H9 (cell line): ENCODE results near the gene SFMBT1. TPM values are rescaled to one million over a fixed set of nuclear protein-coding genes. Genes with fewer than 3 reads are reported as not detected.

Experiments
- DNase-seq: peaks from one replicate; pipeline ENCODE4 v3.0.0-alpha.2; 2017
- H2AFZ ChIP-seq: one replicate; pipeline ENCODE4 v1.6.1; 2013; ENCODE audit warnings: mild to moderate bottlenecking, low read length, control low read depth, moderate library complexity
- H2AK5ac ChIP-seq: 2 replicates; pipeline ENCODE4 v1.6.1; 2013; ENCODE audit warnings: low read length, control low read depth, mixed read lengths; ENCODE audit not compliant: insufficient read length
- H2BK120ac ChIP-seq: one replicate; pipeline ENCODE4 v1.6.1; 2013; ENCODE audit warnings: low read depth, mild to moderate bottlenecking, low read length, control low read depth, inconsistent platforms; ENCODE audit not compliant: poor library complexity, severe bottlenecking
- H2BK12ac ChIP-seq: 2 replicates; pipeline ENCODE4 v1.6.1; 2013; ENCODE audit warnings: low read length, control low read depth, mixed read lengths, low read depth; ENCODE audit not compliant: insufficient read length
- H2BK15ac ChIP-seq: 2 replicates; pipeline ENCODE4 v1.6.1; 2013; ENCODE audit warnings: low read depth, low read length, control low read depth
- H2BK20ac ChIP-seq: one replicate; pipeline ENCODE4 v1.6.1; 2013; ENCODE audit warnings: low read depth, mild to moderate bottlenecking, low read length, control low read depth, inconsistent platforms; ENCODE audit not compliant: poor library complexity, severe bottlenecking
- H2BK5ac ChIP-seq: 2 replicates; pipeline ENCODE4 v1.6.1; 2013; ENCODE audit warnings: low read length, control low read depth, mixed read lengths; ENCODE audit not compliant: insufficient read length
- H3K14ac ChIP-seq: 2 replicates; pipeline ENCODE4 v1.6.1; 2013; ENCODE audit warnings: low read length, control low read depth; ENCODE audit not compliant: insufficient read depth
- H3K18ac ChIP-seq: 2 replicates; pipeline ENCODE4 v1.6.1; 2013; ENCODE audit warnings: low read depth, mild to moderate bottlenecking, mixed read lengths, low read length, control low read depth; ENCODE audit not compliant: insufficient read length
- H3K23ac ChIP-seq: 2 replicates; pipeline ENCODE4 v1.6.1; 2013; ENCODE audit warnings: low read length, control low read depth, mixed read lengths, low read depth; ENCODE audit not compliant: insufficient read length
- H3K23me2 ChIP-seq: 2 replicates; pipeline ENCODE4 v1.6.1; 2013; ENCODE audit warnings: low read depth, mild to moderate bottlenecking, mixed read lengths, low read length, control low read depth; ENCODE audit not compliant: insufficient read length, poor library complexity, severe bottlenecking
- H3K27ac ChIP-seq: 2 replicates; pipeline ENCODE4 v1.5.1; 2013; ENCODE audit warnings: low read length, control low read depth, mixed read lengths, low read depth; ENCODE audit not compliant: insufficient read length
- H3K27me3 ChIP-seq: 2 replicates; pipeline ENCODE4 v1.6.1; 2013; ENCODE audit warnings: low read length, control low read depth, inconsistent platforms; ENCODE audit not compliant: insufficient read depth
- H3K4ac ChIP-seq: 2 replicates; pipeline ENCODE4 v1.6.1; 2013; ENCODE audit warnings: low read depth, mild to moderate bottlenecking, control low read depth, inconsistent platforms, low read length, moderate library complexity
- H3K4me1 ChIP-seq: 2 replicates; pipeline ENCODE4 v1.6.1; 2013; ENCODE audit warnings: low read length, control low read depth, inconsistent platforms; ENCODE audit not compliant: insufficient read depth
- H3K4me2 ChIP-seq: 2 replicates; pipeline ENCODE4 v1.6.1; 2013; ENCODE audit warnings: low read length, control low read depth, mixed read lengths; ENCODE audit not compliant: insufficient read length, insufficient read depth
- H3K56ac ChIP-seq: 2 replicates; pipeline ENCODE4 v1.6.1; 2013; ENCODE audit warnings: low read depth, mild to moderate bottlenecking, mixed read lengths, low read length, control low read depth; ENCODE audit not compliant: insufficient read length
- H3K79me1 ChIP-seq: 2 replicates; pipeline ENCODE4 v1.6.1; 2013; ENCODE audit warnings: low read depth, mild to moderate bottlenecking, moderate library complexity, low read length, control low read depth, inconsistent platforms; ENCODE audit not compliant: insufficient read depth, poor library complexity, severe bottlenecking
- H3K79me2 ChIP-seq: 2 replicates; pipeline ENCODE4 v1.6.1; 2013; ENCODE audit warnings: low read length, control low read depth, inconsistent platforms; ENCODE audit not compliant: insufficient read depth
- H3K9ac ChIP-seq: 2 replicates; pipeline ENCODE4 v1.6.1; 2013; ENCODE audit warnings: low read length, control low read depth, mixed read lengths; ENCODE audit not compliant: insufficient read length; ENCODE audit errors: extremely low read depth
- H3K9me3 ChIP-seq: one replicate; pipeline ENCODE4 v1.6.1; 2013; ENCODE audit warnings: low read depth, low read length, inconsistent platforms; ENCODE audit not compliant: control insufficient read depth
- H3T11ph ChIP-seq: one replicate; pipeline ENCODE4 v1.6.1; 2013; ENCODE audit warnings: mild to moderate bottlenecking, low read length, control low read depth, inconsistent platforms
- H4K20me1 ChIP-seq: one replicate; pipeline ENCODE4 v1.6.1; 2013; ENCODE audit not compliant: control insufficient read depth, insufficient read length, insufficient read depth
- H4K5ac ChIP-seq: 2 replicates; pipeline ENCODE4 v1.6.1; 2013; ENCODE audit warnings: low read depth, mild to moderate bottlenecking, mixed read lengths, low read length, control low read depth; ENCODE audit not compliant: insufficient read length
- H4K8ac ChIP-seq: replicated peaks from 2 replicates; pipeline ENCODE4 v1.6.1; 2013; ENCODE audit warnings: low read length, control low read depth, mixed read lengths, low read depth; ENCODE audit not compliant: insufficient read length
- H4K91ac ChIP-seq: 2 replicates; pipeline ENCODE4 v1.6.1; 2013; ENCODE audit warnings: low read depth, mild to moderate bottlenecking, moderate library complexity, mixed read lengths, low read length, control low read depth; ENCODE audit not compliant: insufficient read length
- H3K27ac Mint-ChIP-seq, 3 experiments: 2 replicates in 2 of 3; 3 replicates in 1 of 3; pipeline ENCODE4 v1.8.0; 2020 to 2021; ENCODE audit warnings: mixed read lengths in 3 of 3, mild to moderate bottlenecking in 1 of 3, moderate library complexity in 1 of 3
- H3K27me3 Mint-ChIP-seq: 2 replicates; pipeline ENCODE4 v1.8.0; 2021; ENCODE audit warnings: low read depth, mild to moderate bottlenecking, moderate library complexity, mixed read lengths
- H3K36me3 Mint-ChIP-seq, 3 experiments: 2 replicates in 2 of 3; 3 replicates in 1 of 3; pipeline ENCODE4 v1.8.0; 2020 to 2021; ENCODE audit warnings: low read depth in 3 of 3, mixed read lengths in 3 of 3; ENCODE audit not compliant: insufficient read depth in 1 of 3
- H3K4me1 Mint-ChIP-seq, 2 experiments: 2 replicates each; pipeline ENCODE4 v1.8.0; 2020; ENCODE audit warnings: mixed read lengths in 2 of 2
- H3K4me3 Mint-ChIP-seq, 2 experiments: 2 replicates in 1 of 2; 3 replicates in 1 of 2; pipeline ENCODE4 v1.8.0; 2020 to 2021; ENCODE audit warnings: mild to moderate bottlenecking in 2 of 2, mixed read lengths in 2 of 2, moderate library complexity in 1 of 2
- H3K9me3 Mint-ChIP-seq, 2 experiments: 2 replicates in 1 of 2; 3 replicates in 1 of 2; pipeline ENCODE4 v1.8.0; 2020; ENCODE audit warnings: mild to moderate bottlenecking in 2 of 2, mixed read lengths in 2 of 2, moderate library complexity in 1 of 2
- CTCF ChIP-seq: fragments of 200-600 bp; sonication (generic); conservative IDR thresholded peaks from 3 replicates; pipeline ENCODE4 v1.8.0; 2021; ENCODE audit warnings: antibody characterized with exemption, mild to moderate bottlenecking
- WGBS: extraction: QIAGEN DNeasy Blood & Tissue Kit; methylation state at CpG from one replicate; pipeline ENCODE4 v1.1.7; 2013; ENCODE audit warnings: missing lambda C conversion rate, low lambda C conversion rate, mixed read lengths; ENCODE audit not compliant: insufficient read length; ENCODE audit errors: extremely low coverage; 5-methylcytosine and 5-hydroxymethylcytosine counted together
- total RNA-seq: library from RNA; stranded (reverse); gene quantifications from 2 replicates; pipeline ENCODE4 v1.2.1, GENCODE V29; 2021

SFMBT1 gene
- total RNA-seq, 1 experiment from 2014 or later: 15.3 TPM

- Mint-ChIP-seq H3K27me3 (no peaks in the 10 kb centered on the region; the same call in 1 of the 2 replicates), H3K4me1 (peaks cover 1 to 3% of the 10 kb centered on the region in 2 experiments), H3K9me3 (no peaks in the 10 kb centered on the region), H3K36me3 (peaks cover 1 to 14% (median 13%) of the 10 kb centered on the region in 3 experiments; a peak in 6 of 7 replicates), H3K27ac (no peak overlapping the region), H3K4me3 (no peak overlapping the region)
- Histone ChIP-seq H2BK12ac (no peak overlapping the region), H2BK120ac (no peak overlapping the region), H3K27me3 (no peaks in the 10 kb centered on the region), H2BK5ac (no peak overlapping the region), H2BK15ac (no peak overlapping the region), H4K8ac (no peak overlapping the region), H3K79me2 (peaks cover 3% of the 10 kb centered on the region; the same call in 1 of the 2 replicates), H3K56ac (no peak overlapping the region), H3K79me1 (peaks cover 11% of the 10 kb centered on the region), H2AK5ac (no peak overlapping the region), H4K91ac (no peak overlapping the region), H3K9ac (no peak overlapping the region), H3K4ac (no peak overlapping the region), H4K20me1 (no peaks in the 10 kb centered on the region), H3K14ac (no peak overlapping the region), H3K23me2 (no peaks in the 10 kb centered on the region), H2BK20ac (no peak overlapping the region), H3T11ph (no peak overlapping the region), H3K4me2 (no peak overlapping the region), H3K18ac (no peak overlapping the region), H4K5ac (no peak overlapping the region), H3K23ac (no peak overlapping the region), H3K4me1 (no peaks in the 10 kb centered on the region), H3K9me3 (no peaks in the 10 kb centered on the region), H2AFZ (no peak overlapping the region), H3K27ac (no peak overlapping the region)
- no CpG with 5 or more reads among the region's 5 CpGs for WGBS
- no peak for DNase-seq
- TF ChIP-seq CTCF: no peak
Observed at GRCh38 chr3:52890735-52891134, 155.1 kb downstream of the SFMBT1 start.
